K562 (cell line): ENCODE data around the gene DNASE2. TPM values are rescaled to one million over a fixed set of nuclear protein-coding genes. Genes with fewer than 3 reads are reported as not detected.

Experiments used
- CHCHD3 ChIP-seq: fragments of 250-450 bp; sonication (Bioruptor Pico); IDR thresholded peaks from 2 replicates; pipeline ENCODE4 v2.1.2; 2022; ENCODE audit warnings: mild to moderate bottlenecking
- CUX1 ChIP-seq: fragments of 200-800 bp; sonication (Bioruptor generic); IDR thresholded peaks from 2 replicates; pipeline ENCODE4 v1.6.1; 2016; ENCODE audit warnings: missing genetic modification characterization, missing compliant biosample characterization
- ELF1 ChIP-seq: fragments of 200-800 bp; sonication (Bioruptor generic); IDR thresholded peaks from 2 replicates; pipeline ENCODE4 v1.6.1; 2016; ENCODE audit warnings: missing genetic modification characterization, missing compliant biosample characterization
- HDAC3 ChIP-seq: fragments of 450-650 bp; IDR thresholded peaks from 2 replicates; pipeline ENCODE4 v1.6.1; 2018; ENCODE audit warnings: borderline replicate concordance, mild to moderate bottlenecking, moderate library complexity; ENCODE audit not compliant: partially characterized antibody
- MAFK ChIP-seq: IDR thresholded peaks from 2 replicates; pipeline ENCODE4 v1.6.1; 2011; ENCODE audit warnings: low read length, improper control_type of control experiment
- NELFE ChIP-seq: IDR thresholded peaks from 2 replicates; pipeline ENCODE4 v1.6.1; 2011; ENCODE audit warnings: mild to moderate bottlenecking; ENCODE audit not compliant: insufficient read depth, insufficient read length
- NFXL1 ChIP-seq: fragments of 450-650 bp; formaldehyde crosslinking; IDR thresholded peaks from 2 replicates; pipeline ENCODE4 v1.4.0; 2021; ENCODE audit warnings: mild to moderate bottlenecking
- PRMT5 ChIP-seq: sonication (generic); formaldehyde crosslinking; IDR thresholded peaks from 2 replicates; pipeline ENCODE4 v1.5.0; 2020; ENCODE audit warnings: missing genetic modification reagents
- PURB ChIP-seq: sonication (generic); formaldehyde crosslinking; IDR thresholded peaks from 2 replicates; pipeline ENCODE4 v1.9.0; 2021; ENCODE audit warnings: low read depth, mild to moderate bottlenecking, missing genetic modification reagents
- SNIP1 ChIP-seq: fragments of 450-650 bp; IDR thresholded peaks from 2 replicates; pipeline ENCODE4 v1.7.1; 2017; ENCODE audit warnings: low read depth, mild to moderate bottlenecking
- STAG1 ChIP-seq: sonication (generic); formaldehyde crosslinking; IDR thresholded peaks from 2 replicates; pipeline ENCODE4 v1.5.0; 2020; ENCODE audit warnings: missing genetic modification reagents, borderline replicate concordance
- TSHZ1 ChIP-seq: fragments of 250-450 bp; sonication (Bioruptor Pico); IDR thresholded peaks from 2 replicates; pipeline ENCODE4 v1.4.0; 2020; ENCODE audit warnings: mild to moderate bottlenecking, moderate library complexity
- ZBTB49 ChIP-seq: sonication (generic); formaldehyde crosslinking; IDR thresholded peaks from 2 replicates; pipeline ENCODE4 v1.8.0; 2022; ENCODE audit warnings: missing genetic modification reagents, mild to moderate bottlenecking, borderline replicate concordance
- ZBTB8A ChIP-seq: fragments of 450-650 bp; IDR thresholded peaks from 2 replicates; pipeline ENCODE4 v1.6.1; 2018; ENCODE audit warnings: mild to moderate bottlenecking, moderate library complexity; ENCODE audit not compliant: partially characterized antibody
- ZNF263 ChIP-seq: sonication (generic); formaldehyde crosslinking; IDR thresholded peaks from 2 replicates; pipeline ENCODE4 v1.8.0; 2022; ENCODE audit warnings: mild to moderate bottlenecking, missing genetic modification reagents, borderline replicate concordance
- polyA plus RNA-seq, 8 experiments: library from polyadenylated mRNA; depleted of rRNA in 4 of 8; stranded (reverse) in 5 of 8; unstranded in 3 of 8; fragments of >200 nt; fragmentation: Nextera tagmentation in 2 of 8; fragmentation: Illumina TruSeq in 1 of 8; extraction: Ambion mirVana in 2 of 8; extraction: Trizol in 1 of 8; gene quantifications; 2 replicates each; pipeline versions ENCODE4 v1.2.1 to v1.2.3, GENCODE V29; 2011 to 2014; ENCODE audit warnings: inconsistent platforms in 1 of 8, missing spikeins in 1 of 8
- total RNA-seq, 7 experiments: library from RNA; depleted of rRNA in 6 of 7; stranded (reverse); fragments of >200 nt in 6 of 7; fragmentation: Illumina TruSeq in 2 of 7; extraction: Trizol in 2 of 7; gene quantifications; 2 replicates each; pipeline versions ENCODE4 v1.2.1 to v1.2.3, GENCODE V29; 2011 to 2021; ENCODE audit warnings: low replicate concordance in 1 of 7

The DNASE2 gene
- total and polyA plus RNA-seq, 9 of the 15 experiments (the other 6 are each of a cell fraction or from before 2014, with no cell fraction given), result 4.4 to 27.0 (median 20.2) TPM

- TF ChIP-seq ZBTB49 (CRISPR knock-in tag), result no peak
- no peak for TF ChIP-seq STAG1 (CRISPR knock-in tag)
- peak; percentile 74 for TF ChIP-seq HDAC3
- TF ChIP-seq TSHZ1 (CRISPR knock-in tag), result no peak
- TF ChIP-seq ELF1 (tag), result no peak
- TF ChIP-seq CHCHD3, result no peak
- TF ChIP-seq CUX1, result 0 out of 2 replicates have a peak, but pooled peaks have one; percentile 64
- no peak for TF ChIP-seq NFXL1
- TF ChIP-seq PURB (CRISPR knock-in tag), result no peak
- no peak for TF ChIP-seq ZBTB8A
- TF ChIP-seq SNIP1, result no peak
- TF ChIP-seq MAFK, result no peak
- TF ChIP-seq ZNF263, result peak; percentile 20; the same call in 1 of the 2 replicates
- TF ChIP-seq PRMT5 (CRISPR knock-in tag), result no peak
- no peak for TF ChIP-seq NELFE
Observed at GRCh38 chr19:12885749-12886650, 4.8 kb upstream of the DNASE2 start (continued).
